NCI-H2107 treated with DMSO at 0.1 percent for 48 hours (cell line): ENCODE results near the gene RAPGEF1.
"Not testable (repeated sequence)": the region's sequence is repeated elsewhere in the genome, so short reads cannot be mapped to it uniquely, and the experiment has no call there.

Experiments used
- DNase-seq: peaks from one replicate; lab custom pipeline; 2025; ENCODE audit not compliant: unreplicated experiment; lab: John Stamatoyannopoulos, UW

Gene RAPGEF1

GRCh38 chr9:131575946-131576853 is 163.7 kb downstream of the RAPGEF1 start:
- DNase-seq, result no peak

GRCh38 chr9:131574730-131575640 is 164.9 kb downstream of the RAPGEF1 start:
- no peak for DNase-seq

GRCh38 chr9:131567910-131568309 is 172.0 kb downstream of the RAPGEF1 start:
- no peak for DNase-seq

GRCh38 chr9:131566158-131566557 is 173.7 kb downstream of the RAPGEF1 start:
- DNase-seq, result no peak

- DNase-seq, result no peak
Measured at GRCh38 chr9:131565369-131565768, 174.5 kb downstream of the RAPGEF1 start.

GRCh38 chr9:131562032-131562959 is 177.6 kb downstream of the RAPGEF1 start:
- no peak for DNase-seq

GRCh38 chr9:131559421-131560000 is 180.4 kb downstream of the RAPGEF1 start:
- no peak for DNase-seq

- DNase-seq, result no peak
Measured at GRCh38 chr9:131557855-131558548, 181.9 kb downstream of the RAPGEF1 start.

GRCh38 chr9:131555841-131556673 is 183.8 kb downstream of the RAPGEF1 start:
- no peak for DNase-seq

- no peak for DNase-seq
Measured at GRCh38 chr9:131554843-131555351, 185.0 kb downstream of the RAPGEF1 start.

- no peak for DNase-seq
Measured at GRCh38 chr9:131554087-131554842, 185.6 kb downstream of the RAPGEF1 start.

- DNase-seq, result no peak
Measured at GRCh38 chr9:131552030-131552429, 187.8 kb downstream of the RAPGEF1 start.

GRCh38 chr9:131550465-131550864 is 189.4 kb downstream of the RAPGEF1 start:
- DNase-seq, result not testable (repeated sequence)

GRCh38 chr9:131549186-131549585 is 190.7 kb downstream of the RAPGEF1 start:
- not testable (repeated sequence) for DNase-seq

- DNase-seq, result no peak
Measured at GRCh38 chr9:131546336-131547084, 193.4 kb downstream of the RAPGEF1 start.

GRCh38 chr9:131545786-131546335 is 194.0 kb downstream of the RAPGEF1 start:
- DNase-seq, result no peak
